Natural killer cell (primary cell): Measurements from ENCODE around the gene UMOD. TPM values are rescaled to one million over a fixed set of nuclear protein-coding genes. Genes with fewer than 3 reads are reported as not detected.

Experiments
- ATAC-seq, 3 donors: fragments of 150-1000 bp in 2 of 3; fragments of 200-7000 bp in 1 of 3; cut with Tn5 transposase; 1 replicate in 1 of 3; 2 replicates in 2 of 3; pipeline ENCODE4 v1.10.0; 2021; ENCODE audit warnings: mild to moderate bottlenecking in 2 of 3, moderate library complexity in 2 of 3
- DNase-seq, 2 donors: peaks; one replicate each; pipeline versions ENCODE4 v3.0.0 to v3.0.0-alpha.2; 2013 to 2021; ENCODE audit warnings: mixed read lengths in 1 of 2
- H3K27ac ChIP-seq: one replicate; pipeline ENCODE4 v1.5.1; 2013; ENCODE audit warnings: mild to moderate bottlenecking, low read length
- H3K27me3 ChIP-seq: one replicate; pipeline ENCODE4 v1.6.1; 2013; ENCODE audit warnings: low read length; ENCODE audit not compliant: control insufficient read depth, insufficient read depth
- H3K36me3 ChIP-seq: one replicate; pipeline ENCODE4 v1.6.1; 2013; ENCODE audit warnings: low read length; ENCODE audit not compliant: control insufficient read depth, insufficient read depth
- H3K4me1 ChIP-seq: one replicate; pipeline ENCODE4 v1.6.1; 2013; ENCODE audit warnings: low read length; ENCODE audit not compliant: control insufficient read depth, insufficient read depth
- H3K4me3 ChIP-seq: one replicate; pipeline ENCODE4 v1.5.1; 2013; ENCODE audit warnings: low read length
- H3K9me3 ChIP-seq: one replicate; pipeline ENCODE4 v1.6.1; 2013; ENCODE audit warnings: low read length; ENCODE audit not compliant: control insufficient read depth, insufficient read depth
- H3K27ac Mint-ChIP-seq, 2 donors: one replicate each; pipeline ENCODE4 v1.8.0; 2022; ENCODE audit warnings: mild to moderate bottlenecking in 2 of 2, mixed read lengths in 2 of 2, moderate library complexity in 1 of 2
- H3K27me3 Mint-ChIP-seq, 2 donors: one replicate each; pipeline ENCODE4 v1.8.0; 2022; ENCODE audit warnings: low read depth in 2 of 2, mixed read lengths in 2 of 2
- H3K36me3 Mint-ChIP-seq: one replicate; pipeline ENCODE4 v1.8.0; 2022; ENCODE audit warnings: mixed read lengths
- H3K4me1 Mint-ChIP-seq, 2 donors: one replicate each; pipeline ENCODE4 v1.8.0; 2022; ENCODE audit warnings: mixed read lengths in 2 of 2
- H3K4me3 Mint-ChIP-seq: one replicate; pipeline ENCODE4 v1.8.0; 2022; ENCODE audit warnings: mild to moderate bottlenecking, moderate library complexity, mixed read lengths
- H3K9me3 Mint-ChIP-seq, 2 donors: one replicate each; pipeline ENCODE4 v1.8.0; 2022; ENCODE audit warnings: mixed read lengths in 2 of 2
- WGBS: methylation state at CpG from one replicate; pipeline ENCODE4 v1.1.7; 2013; ENCODE audit warnings: missing lambda C conversion rate; ENCODE audit not compliant: insufficient coverage; 5-methylcytosine and 5-hydroxymethylcytosine counted together
- intact Hi-C: fragments of 100-400 bp; cut with micrococcal nuclease; formaldehyde crosslinking; loops from one replicate; pipeline ENCODE4 v1.14.2; 2022
- total RNA-seq, 4 donors: library from RNA; stranded (reverse); fragments of 120-200 nt in 1 of 4; gene quantifications; one replicate each; pipeline versions ENCODE4 v1.2.3 to v1.2.4, GENCODE V29; 2013 to 2022
- TF ChIP-seq, protein P1 (sequence below): fragments of 200-600 bp; IDR thresholded peaks from one replicate; pipeline ENCODE4 v1.8.0; 2022; ENCODE audit warnings: antibody characterized with exemption

Gene UMOD
- total RNA-seq, 3 donors from 2014 or later (not counting 1 experiment from before 2014, with no cell fraction given) = not detected

DNA sequence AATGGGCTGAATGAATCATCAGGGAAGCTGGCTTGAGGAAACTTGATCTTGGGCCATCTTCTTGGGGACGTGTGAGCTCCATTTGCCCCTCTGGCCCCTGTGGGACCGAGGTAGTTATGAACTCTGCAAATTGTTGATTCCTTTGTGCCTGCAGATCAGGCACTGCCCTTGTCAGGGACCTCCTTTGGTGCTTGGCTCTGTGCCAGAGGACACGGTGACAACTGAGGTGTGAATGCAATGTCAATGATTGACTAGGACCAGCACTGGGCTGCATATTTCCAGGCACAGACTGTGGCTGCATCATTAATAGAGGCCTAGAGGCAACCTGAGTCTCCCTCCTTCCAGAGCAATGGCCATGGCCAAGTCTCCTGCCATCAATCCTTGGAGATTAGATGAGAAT, 28.3 kb upstream of the UMOD start:
- Mint-ChIP-seq H3K4me3 (no peak overlapping the region), H3K9me3 (no peaks in the 10 kb centered on the region), H3K4me1 (no peaks in the 10 kb centered on the region), H3K27ac (no peak overlapping the region), H3K27me3 (peaks cover 4 to 8% of the 10 kb centered on the region in 2 donors), H3K36me3 (no peaks in the 10 kb centered on the region)
- DNase-seq (no peak), ATAC-seq (no peak)
- no peaks in the 10 kb centered on the region for H3K4me1 ChIP-seq
- no peak overlapping the region for H3K27ac ChIP-seq
- H3K9me3 ChIP-seq = no peaks in the 10 kb centered on the region
- intact Hi-C loops = loop anchor here (5.0 kb wide), 1 partner anchor 473 kb away; no protein-coding TSS in a partner anchor
- H3K27me3 ChIP-seq = no peaks in the 10 kb centered on the region
- TF ChIP-seq, protein P1, sequence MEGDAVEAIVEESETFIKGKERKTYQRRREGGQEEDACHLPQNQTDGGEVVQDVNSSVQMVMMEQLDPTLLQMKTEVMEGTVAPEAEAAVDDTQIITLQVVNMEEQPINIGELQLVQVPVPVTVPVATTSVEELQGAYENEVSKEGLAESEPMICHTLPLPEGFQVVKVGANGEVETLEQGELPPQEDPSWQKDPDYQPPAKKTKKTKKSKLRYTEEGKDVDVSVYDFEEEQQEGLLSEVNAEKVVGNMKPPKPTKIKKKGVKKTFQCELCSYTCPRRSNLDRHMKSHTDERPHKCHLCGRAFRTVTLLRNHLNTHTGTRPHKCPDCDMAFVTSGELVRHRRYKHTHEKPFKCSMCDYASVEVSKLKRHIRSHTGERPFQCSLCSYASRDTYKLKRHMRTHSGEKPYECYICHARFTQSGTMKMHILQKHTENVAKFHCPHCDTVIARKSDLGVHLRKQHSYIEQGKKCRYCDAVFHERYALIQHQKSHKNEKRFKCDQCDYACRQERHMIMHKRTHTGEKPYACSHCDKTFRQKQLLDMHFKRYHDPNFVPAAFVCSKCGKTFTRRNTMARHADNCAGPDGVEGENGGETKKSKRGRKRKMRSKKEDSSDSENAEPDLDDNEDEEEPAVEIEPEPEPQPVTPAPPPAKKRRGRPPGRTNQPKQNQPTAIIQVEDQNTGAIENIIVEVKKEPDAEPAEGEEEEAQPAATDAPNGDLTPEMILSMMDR = no peak
- no peaks in the 10 kb centered on the region for H3K36me3 ChIP-seq
- no peak overlapping the region for H3K4me3 ChIP-seq
- WGBS = 77% methylated on average over 3 of the region's 3 CpGs

- intact Hi-C loops = no loop called here
- no peaks in the 10 kb centered on the region for H3K36me3 ChIP-seq
- no peaks in the 10 kb centered on the region for H3K9me3 Mint-ChIP-seq
- no peak overlapping the region for H3K4me3 Mint-ChIP-seq
- no peak for ATAC-seq
- H3K36me3 Mint-ChIP-seq = no peaks in the 10 kb centered on the region
- TF ChIP-seq, protein P1 = no peak
- H3K4me3 ChIP-seq = no peak overlapping the region
- H3K9me3 ChIP-seq = no peaks in the 10 kb centered on the region
- no peaks in the 10 kb centered on the region for H3K27me3 ChIP-seq
- no peak overlapping the region for H3K27ac ChIP-seq
- no peak for DNase-seq
- H3K27ac Mint-ChIP-seq = no peak overlapping the region
- H3K27me3 Mint-ChIP-seq = peaks cover 4 to 11% of the 10 kb centered on the region in 2 donors
- WGBS = 83% methylated on average over 5 of the region's 5 CpGs
- H3K4me1 ChIP-seq = no peaks in the 10 kb centered on the region
- no peaks in the 10 kb centered on the region for H3K4me1 Mint-ChIP-seq
Measured at GRCh38 chr16:20377181-20377580, 24.7 kb upstream of the UMOD start.

DNA sequence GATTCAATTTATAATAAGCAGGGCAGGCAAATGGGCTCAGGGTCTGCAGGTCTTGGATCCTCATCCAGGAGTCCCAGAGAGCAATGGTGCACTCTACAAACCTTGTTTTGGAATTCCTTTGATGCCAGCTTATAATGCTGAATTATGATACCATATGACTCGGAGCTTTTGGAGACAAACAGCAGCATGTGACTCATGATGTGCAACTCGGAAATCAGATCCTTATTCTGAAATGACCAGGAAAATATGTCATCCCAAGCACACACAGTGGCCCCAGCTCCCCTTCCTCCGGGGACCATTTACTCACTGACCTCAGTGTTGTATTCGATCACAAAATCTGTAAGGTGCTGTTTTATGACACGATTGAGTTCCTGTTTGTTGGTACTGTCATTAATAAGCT, 20.2 kb upstream of the UMOD start:
- no peaks in the 10 kb centered on the region for H3K9me3 Mint-ChIP-seq

More for the DNA sequence above, 20.2 kb upstream of the UMOD start:
- intact Hi-C loops = no loop called here
- Mint-ChIP-seq H3K27ac (no peak overlapping the region), H3K4me3 (no peak overlapping the region), H3K36me3 (no peaks in the 10 kb centered on the region), H3K4me1 (no peaks in the 10 kb centered on the region), H3K27me3 (peaks cover 6 to 11% of the 10 kb centered on the region in 2 donors)
- Histone ChIP-seq H3K27me3 (no peaks in the 10 kb centered on the region), H3K4me1 (no peaks in the 10 kb centered on the region), H3K27ac (no peak overlapping the region), H3K36me3 (no peaks in the 10 kb centered on the region), H3K9me3 (no peaks in the 10 kb centered on the region), H3K4me3 (no peak overlapping the region)
- 83% methylated on average over 5 of the region's 5 CpGs for WGBS
- DNase-seq = no peak
- ATAC-seq = no peak
- TF ChIP-seq, protein P1 = no peak
